Skeletal muscle cell (primary cell): ENCODE measurements around the gene CKAP4.

ENCODE experiments used
- DNase-seq: peaks from one replicate; pipeline ENCODE4 v3.0.0-alpha.2; 2010; ENCODE audit warnings: low read depth
- H3K4me3 ChIP-seq: 2 replicates; pipeline ENCODE4 v1.5.1; 2011; ENCODE audit warnings: low read depth, mild to moderate bottlenecking, control low read depth, low read length, moderate library complexity

CKAP4 gene

DNA sequence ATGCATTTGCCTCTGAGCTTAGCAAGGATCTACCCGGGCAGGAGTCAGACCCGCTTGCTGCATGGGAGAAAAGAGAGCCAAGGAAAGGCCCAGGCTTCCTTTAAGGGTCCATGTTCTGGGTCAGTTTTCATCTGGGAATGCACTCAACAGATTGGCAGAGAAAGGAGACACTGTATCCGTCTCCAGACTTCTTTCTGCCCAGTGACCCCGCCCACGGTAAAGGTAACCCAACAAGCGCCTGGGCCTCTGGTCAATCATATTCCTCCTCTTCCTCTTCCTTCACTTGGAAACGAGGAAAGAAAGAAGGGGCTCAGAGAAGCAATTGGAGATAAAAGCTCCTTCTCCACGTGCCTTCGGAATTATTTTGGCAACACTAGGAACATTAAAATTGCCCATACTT, 27.6 kb upstream of the CKAP4 start:
- H3K4me3 ChIP-seq: no peak overlapping the region
- no peak for DNase-seq

DNA sequence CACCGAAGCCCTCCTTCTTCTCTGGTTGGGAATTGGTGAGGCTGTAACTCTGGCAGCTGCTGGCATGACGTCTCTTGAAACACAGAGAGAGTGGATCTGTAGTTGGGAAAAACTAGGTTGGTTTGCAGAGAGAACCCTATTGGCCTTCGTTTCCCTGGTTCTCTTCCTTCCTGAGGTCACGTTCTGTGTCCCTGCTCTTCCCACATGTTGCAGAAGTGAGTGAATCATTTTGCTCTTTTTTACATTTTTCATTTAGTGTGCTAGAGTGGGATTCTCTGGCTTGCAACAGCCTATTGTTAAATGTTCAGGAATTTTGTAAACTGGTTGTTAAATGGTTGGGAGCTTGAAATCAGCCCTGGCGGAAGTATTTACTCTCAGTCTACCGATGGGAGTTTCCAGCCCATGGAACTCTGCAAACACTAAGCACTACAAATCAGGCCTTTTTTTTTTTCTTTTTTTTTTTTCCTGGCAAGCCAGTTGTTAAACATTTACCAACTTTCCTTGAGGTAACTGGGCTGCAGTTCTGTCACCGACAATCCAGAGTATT, 26.8 kb upstream of the CKAP4 start:
- DNase-seq: no peak
- no peak overlapping the region for H3K4me3 ChIP-seq

DNA sequence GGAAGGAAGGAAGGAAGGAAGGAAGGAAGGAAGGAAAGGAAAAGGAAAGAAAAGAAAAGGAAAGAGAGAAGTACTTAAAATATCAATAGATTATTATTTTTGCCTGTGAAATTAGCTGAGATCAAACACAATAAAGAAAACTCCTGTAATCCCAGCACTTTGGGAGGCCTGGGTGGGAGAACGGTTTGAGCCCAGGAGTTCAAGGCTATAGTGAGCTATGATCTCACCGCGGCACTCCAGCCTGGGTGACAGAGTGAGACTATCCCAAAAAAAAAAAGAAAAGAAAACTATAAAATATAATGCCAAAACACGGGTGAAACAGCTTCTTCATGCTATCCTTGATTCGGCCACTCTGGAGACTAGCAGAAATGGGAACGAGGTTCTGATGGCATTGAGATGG, 26.2 kb upstream of the CKAP4 start:
- no peak overlapping the region for H3K4me3 ChIP-seq
- no peak for DNase-seq

DNA sequence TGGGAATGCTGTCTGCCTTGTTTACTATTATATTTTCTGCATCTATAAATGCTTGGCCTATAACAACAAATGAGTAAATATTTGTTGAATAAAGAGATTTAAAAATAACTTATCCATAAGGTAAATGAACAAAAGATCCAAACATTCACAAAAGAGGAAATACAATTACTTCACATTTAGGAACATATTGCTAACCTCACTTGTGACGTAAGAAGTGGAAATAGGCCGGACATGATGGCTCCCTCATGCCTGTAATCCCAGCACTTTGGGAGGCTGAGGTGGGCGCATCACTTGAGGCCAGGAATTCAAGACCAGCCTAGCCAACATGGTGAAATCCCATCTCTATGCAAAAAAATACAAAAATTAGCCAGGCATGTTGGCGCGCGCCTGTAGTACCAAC, 25.7 kb upstream of the CKAP4 start:
- DNase-seq: no peak
- no peak overlapping the region for H3K4me3 ChIP-seq

DNA sequence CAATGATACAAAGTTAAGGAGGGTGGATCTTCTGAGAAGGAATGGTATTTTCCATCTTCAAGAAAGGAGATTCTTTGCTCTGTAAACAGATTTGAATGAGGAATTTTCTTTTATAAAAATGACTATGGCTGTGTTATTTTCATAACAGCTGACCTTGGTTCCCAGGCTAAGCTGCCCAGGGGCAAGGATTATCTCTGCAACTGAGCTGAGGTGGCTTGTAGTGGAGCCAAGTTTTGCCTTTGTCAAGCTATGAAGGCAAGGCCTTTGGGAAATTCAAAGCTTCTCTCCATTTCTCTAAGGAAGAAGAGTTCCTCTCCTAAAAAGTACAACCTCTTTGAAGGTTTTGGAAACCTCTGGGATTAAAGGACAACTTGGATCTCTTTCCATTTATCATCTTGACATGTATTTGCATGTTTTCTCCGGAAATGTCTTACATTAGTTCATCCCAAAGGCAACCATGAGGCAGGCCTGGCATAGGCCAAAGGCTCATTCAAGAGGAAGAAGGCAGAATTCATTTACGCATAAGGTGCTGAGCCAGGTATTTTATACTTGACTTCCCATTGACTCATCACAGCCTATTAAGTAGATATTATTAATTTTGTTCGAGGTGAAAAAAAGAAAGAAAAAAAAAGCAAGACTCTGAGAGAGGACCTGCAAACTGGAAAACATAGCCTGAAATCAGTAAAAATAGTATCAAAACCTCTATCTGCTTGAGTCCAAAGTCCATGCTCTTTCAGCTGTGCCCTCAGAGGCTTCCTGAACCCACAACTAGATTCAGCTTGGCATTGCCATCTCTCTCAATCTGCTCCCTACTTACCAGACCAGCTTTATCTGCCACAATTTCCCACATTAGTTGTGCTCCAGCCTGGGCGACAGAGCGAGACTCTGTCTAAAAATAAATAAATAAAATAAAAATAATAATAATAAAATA, 24.0 kb upstream of the CKAP4 start:
- DNase-seq: no peak
- H3K4me3 ChIP-seq: no peak overlapping the region

DNA sequence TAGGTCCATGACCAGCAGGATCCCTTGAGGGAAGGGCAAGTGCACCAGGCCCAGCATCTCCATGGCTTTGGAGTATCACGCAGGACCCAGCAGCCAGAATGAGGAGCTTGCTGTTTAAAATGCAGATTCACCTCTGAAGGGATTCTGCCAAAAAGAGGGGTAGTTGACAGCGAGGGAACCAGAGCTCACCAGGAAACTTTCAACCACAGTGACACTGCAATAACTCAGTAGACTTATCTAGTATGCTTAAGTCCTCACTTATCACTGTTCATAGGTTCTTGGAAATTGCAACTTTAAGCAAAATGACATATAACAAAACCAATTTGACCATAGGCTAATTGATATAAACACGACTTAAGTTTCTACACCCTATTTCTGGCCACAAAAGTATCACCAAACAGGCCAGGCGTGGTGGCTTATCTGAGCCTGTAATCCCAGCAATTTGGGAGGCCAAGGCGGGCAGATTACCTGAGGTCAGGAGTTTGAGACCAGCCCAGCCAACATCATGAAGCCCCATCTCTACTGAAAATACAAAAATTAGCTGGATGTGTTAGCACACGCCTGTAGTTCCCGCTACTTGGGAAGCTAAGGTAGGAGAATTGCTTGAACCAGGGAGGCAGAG, 21.4 kb upstream of the CKAP4 start:
- no peak overlapping the region for H3K4me3 ChIP-seq
- DNase-seq: no peak

DNA sequence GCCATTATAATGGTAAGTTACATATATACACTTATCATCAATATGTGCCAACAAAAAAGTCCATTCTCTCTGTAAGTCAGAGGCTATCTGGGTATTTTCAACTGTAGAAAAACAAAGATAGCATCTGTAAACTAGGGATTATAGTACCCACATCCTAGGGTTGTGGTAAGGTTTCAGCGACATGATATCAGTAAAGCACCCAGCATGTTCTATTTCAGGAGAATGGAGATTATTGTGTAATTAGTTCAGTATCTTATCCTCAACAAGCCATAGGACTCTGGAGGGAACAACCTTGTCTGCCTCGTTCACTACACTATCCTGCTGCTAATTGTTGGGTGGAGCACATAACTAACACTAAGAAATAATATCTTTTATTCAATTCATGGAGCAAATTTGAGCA, 19.7 kb upstream of the CKAP4 start:
- no peak overlapping the region for H3K4me3 ChIP-seq
- no peak for DNase-seq

DNA sequence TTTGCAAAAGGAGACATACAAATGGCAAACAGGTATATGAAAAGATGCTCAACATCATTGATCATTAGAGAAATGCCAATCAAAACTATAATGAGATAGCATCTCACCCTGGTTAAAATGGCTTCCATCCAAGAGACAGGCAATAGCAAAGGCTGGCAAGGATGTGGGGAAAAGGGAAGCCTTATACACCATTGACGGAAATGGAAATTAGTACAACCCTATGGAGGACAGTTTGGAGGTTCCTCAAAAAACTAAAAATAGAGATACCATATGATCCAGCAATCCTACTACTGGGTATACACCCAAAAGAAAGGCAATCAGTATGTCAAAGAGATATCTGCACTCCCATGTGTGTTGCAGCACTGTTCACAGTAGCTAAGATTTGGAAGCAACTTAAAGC, 17.3 kb upstream of the CKAP4 start:
- no peak for DNase-seq
- no peak overlapping the region for H3K4me3 ChIP-seq

DNA sequence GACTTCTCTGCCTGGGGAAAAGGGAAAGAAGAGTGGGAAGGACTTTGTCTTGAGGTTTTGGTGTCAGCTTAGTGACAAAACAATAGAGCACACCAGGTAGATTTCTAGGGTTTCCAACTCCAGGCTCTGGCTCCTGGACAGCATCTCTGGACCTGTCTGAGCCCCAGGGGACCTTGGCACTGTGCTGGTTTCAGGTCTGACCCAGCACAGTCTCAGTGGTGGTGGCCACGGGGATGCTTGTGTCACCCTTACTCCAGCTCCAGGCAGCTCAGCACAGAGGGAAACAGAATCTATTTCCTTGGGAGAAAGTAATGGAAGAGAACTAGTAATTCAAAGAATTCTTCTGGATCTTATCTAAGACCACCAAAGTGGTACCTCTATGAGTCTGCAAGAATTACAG, 11.1 kb upstream of the CKAP4 start:
- DNase-seq: no peak
- H3K4me3 ChIP-seq: no peak overlapping the region

DNA sequence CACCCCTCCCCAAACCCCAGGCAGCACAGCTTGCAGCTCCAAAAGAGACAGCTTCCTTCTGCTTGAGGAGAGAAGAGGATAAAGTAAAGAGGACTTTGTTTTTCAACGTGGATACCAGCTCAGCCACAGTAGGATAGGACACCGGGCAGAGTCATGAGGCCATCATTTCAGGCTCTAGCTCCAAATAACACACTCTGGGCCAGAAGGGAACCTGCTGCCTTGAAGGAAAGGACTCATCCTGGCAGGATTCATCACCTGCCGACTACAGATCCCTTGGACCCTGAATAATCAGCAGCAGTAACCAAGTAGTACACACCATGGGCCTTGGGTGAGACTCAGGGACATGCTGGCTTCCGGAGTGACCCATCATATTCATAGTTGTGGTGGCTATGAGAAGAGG, 10.4 kb upstream of the CKAP4 start:
- no peak for DNase-seq
- no peak overlapping the region for H3K4me3 ChIP-seq

DNA sequence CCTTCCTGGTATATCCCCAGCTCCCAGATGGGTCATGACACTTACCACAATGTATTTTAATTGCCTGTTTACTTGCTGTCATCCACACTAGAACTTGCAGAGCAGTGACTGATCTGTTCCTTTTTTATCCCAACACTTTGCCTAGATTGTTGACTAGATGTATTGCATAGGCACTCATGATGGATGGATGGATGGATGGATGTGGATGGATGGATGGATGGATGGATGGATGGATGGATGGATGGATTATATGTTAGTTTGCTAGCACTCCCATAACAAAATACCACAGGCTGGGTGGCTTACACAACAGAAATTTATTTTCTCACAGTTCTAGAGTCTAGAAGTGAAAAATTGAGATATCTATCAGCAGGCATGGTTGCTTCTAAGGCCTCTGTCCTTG, 8.7 kb upstream of the CKAP4 start:
- no peak for DNase-seq
- no peak overlapping the region for H3K4me3 ChIP-seq

DNA sequence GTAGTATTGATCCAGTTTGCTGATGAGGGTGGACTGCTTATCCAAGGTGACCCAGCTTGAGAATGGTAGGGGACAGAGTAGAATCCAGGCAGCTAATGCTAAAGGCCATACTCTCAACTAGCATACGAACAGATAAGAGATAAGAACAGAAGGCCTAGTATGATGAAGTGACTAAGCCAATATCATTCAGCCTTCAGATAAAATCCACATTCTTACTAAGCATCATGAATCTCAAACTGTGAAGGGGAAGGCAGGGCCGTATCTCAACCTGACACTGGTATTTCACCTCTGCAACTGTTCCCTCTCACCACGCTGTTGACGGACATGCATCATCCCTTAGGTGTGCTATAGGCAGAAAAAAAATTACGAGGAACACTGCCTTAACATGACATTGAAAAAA, 8.1 kb upstream of the CKAP4 start:
- DNase-seq: no peak
- H3K4me3 ChIP-seq: no peak overlapping the region

DNA sequence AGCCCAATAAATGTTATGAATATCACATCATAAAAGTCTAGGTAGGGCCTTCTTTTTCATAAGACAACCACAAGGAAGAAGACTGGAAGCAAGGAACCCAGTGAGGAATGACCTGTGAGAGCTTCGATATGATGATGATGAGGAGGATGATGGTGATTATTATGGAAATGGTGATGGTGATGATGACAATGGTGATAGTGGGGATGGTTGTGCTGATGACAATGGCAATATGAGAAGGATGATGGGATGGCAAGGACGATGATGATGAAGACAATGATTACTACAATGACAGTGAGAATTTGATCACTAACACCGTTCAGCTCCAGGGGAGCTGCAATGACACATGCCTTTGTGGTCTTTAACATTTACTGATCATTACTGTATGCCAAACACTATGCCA, 7.7 kb upstream of the CKAP4 start:
- no peak for DNase-seq
- H3K4me3 ChIP-seq: no peak overlapping the region

DNA sequence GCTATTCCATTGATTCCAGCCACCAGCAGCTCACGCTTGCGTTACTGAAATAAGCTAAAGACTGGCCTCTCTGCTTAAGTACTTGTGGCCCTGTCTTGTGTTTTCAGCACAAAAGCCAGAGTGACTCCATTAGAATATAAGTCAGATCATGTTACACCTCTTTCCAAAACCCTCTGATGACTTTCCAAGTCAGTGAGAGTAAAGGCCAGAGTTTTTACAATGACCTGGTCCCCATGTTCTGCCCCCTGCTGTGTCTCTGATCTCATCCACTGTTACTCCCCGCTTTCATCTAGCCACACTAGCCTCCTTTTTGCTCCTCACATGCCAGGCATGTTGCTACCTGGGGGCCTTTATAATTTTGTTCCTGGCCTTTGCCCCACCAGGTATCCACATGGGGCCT, 6.9 kb upstream of the CKAP4 start:
- no peak for DNase-seq
- H3K4me3 ChIP-seq: no peak overlapping the region

DNA sequence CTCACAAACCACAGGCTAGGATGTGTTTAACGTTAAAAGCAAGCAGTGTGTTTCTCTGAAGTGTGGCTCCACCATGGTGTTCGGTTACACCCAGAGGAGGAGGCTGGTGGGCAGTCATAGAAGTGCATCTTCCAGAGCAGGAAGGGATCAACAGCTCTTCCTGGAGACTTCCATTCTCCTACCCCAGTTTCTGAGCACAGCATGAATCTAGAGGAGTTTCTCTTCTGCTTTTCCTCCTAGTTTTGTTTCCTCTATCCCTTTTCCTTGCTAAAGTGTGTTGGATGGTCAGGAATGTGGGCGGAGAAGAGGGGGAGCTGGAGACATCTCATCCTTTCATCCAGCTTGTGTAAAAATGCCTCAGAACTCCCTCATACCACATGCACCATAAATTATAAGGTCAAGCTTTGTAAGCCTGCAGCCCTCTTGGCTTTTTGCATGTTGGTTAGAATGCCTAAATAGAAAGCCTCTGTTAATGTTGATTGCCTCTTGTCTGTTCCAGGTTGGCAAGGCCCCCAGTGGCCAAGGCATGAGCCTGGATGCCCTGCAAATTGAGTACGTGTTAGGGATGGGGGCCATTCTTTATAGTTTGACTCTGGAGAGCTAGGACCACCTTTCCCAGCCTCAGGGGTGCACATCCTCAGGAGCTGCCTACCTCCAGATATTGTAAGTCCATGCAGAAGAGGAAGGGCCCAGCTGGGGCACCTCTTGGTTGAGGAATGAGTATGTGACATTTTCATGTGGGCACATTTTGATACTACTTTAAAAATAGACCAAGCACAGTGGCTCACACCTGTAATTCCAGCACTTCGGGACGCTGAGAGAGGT, 4.0 kb upstream of the CKAP4 start:
- DNase-seq: no peak
- H3K4me3 ChIP-seq: no peak overlapping the region

DNA sequence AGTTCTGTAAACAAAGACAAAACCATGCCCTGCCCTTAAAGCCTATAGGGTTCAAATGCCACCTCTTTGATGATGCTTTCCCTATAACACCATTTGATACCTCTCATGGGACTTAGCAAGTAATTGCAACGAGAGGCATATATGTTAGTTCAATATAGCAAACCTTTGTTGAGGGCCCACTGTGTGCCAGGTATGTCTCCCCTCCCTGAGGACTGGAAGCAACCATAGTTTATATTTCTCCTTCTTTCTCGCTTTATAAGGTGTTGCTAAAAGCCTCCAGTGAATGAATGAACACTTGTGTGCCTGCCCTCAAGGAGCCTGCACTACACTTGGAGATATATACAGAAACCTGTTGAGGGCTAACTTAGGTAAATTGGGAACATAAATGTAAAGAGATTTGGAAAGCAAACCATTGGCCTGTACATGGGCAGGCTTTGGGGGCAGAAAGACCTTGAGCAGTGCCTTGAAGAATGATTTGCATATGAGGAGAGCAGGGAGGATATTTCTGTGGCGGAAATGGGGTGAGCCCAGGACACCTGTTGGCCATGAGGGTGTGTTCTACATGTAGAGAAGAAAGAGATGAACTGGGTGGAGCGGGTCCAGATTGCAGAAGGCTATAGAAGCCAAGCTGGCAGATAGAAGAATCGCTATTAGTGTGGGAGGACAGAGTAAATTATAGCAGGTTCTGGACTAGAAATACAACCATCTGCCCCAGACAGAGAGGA, 1.8 kb upstream of the CKAP4 start:
- no peak for DNase-seq
- H3K4me3 ChIP-seq: no peak overlapping the region

DNA sequence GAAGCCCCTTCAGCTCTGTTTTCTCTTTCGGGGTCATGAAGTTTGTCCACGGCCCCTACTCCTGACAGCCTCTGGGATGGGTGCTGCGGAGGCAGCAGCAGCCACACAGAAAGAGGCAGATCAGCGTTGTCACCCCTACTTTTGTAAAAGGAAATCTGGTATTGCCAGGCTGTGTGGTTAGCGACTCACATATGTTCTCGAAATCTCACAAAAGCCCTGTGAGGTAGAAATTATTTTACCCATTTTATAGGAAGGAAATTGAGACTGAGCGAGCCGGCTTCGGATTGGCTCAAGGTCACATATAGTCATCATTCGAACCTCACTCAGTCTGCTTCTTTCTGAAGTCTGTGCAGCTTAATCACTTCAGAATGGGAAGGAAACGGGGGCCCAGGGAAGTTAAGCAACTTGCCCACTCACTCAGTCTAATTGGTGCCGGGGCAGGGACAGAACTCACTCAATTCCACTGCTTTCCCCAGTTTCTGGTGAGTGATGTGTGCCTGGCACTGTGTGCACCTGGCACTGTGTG, 1.1 kb upstream of the CKAP4 start:
- no peak for DNase-seq
- H3K4me3 ChIP-seq: peak overlapping the region; percentile 93

DNA sequence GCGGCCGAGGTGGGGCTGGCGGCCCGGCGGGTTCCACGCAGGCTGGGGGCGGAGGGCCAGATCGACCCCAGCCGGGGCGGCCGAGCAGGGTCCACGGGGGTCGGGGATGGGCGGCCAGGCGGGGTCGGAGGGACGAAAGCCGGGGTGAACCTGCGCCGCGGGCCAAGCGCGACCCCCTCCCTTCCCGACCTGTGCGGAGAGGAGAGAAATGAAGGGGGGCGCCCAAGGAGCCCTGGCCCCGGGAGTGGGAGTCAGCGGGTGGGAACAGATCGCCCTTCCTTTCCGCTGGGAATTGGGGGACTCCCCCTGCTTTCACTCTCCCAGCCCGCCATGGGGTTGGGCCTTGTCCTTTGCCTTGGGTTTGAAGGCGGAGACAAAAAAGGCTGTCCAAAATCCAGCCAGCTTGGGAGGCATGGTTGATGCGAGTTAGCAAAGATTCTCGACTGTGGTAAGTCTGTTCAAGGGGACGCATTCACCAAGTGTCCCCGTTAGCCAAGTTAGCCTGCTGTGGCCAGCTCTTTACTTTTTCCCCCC, 559 bp upstream of the CKAP4 start:
- H3K4me3 ChIP-seq: peak overlapping the region; percentile 93
- peak; percentile 52 for DNase-seq
